WTC11 (cell line): ENCODE measurements around the gene FZD2. TPM values are rescaled to one million over a fixed set of nuclear protein-coding genes. Genes with fewer than 3 reads are reported as not detected.

Experiments
- CBFB ChIP-seq: sonication (generic); formaldehyde crosslinking; IDR thresholded peaks from 2 replicates; pipeline ENCODE4 v1.8.1; 2022; ENCODE audit warnings: mild to moderate bottlenecking, low read depth, missing genetic modification reagents
- CTCF ChIP-seq: fragments of 200-600 bp; IDR thresholded peaks from 2 replicates; pipeline ENCODE4 v1.8.0; 2022; ENCODE audit warnings: antibody characterized with exemption
- ETV6 ChIP-seq: sonication (generic); formaldehyde crosslinking; IDR thresholded peaks from 2 replicates; pipeline ENCODE4 v1.8.1; 2022; ENCODE audit warnings: mild to moderate bottlenecking, missing genetic modification reagents
- FOXJ3 ChIP-seq: sonication (generic); formaldehyde crosslinking; IDR thresholded peaks from 2 replicates; pipeline ENCODE4 v1.9.0; 2021; ENCODE audit warnings: missing genetic modification reagents, mild to moderate bottlenecking, borderline replicate concordance
- FOXK1 ChIP-seq: sonication (generic); formaldehyde crosslinking; IDR thresholded peaks from 2 replicates; pipeline ENCODE4 v1.8.0; 2022; ENCODE audit warnings: mild to moderate bottlenecking, moderate library complexity, missing genetic modification reagents
- FOXP1 ChIP-seq: sonication (generic); formaldehyde crosslinking; IDR thresholded peaks from 2 replicates; pipeline ENCODE4 v1.8.0; 2022; ENCODE audit warnings: missing genetic modification reagents, mild to moderate bottlenecking, moderate library complexity, borderline replicate concordance
- FOXP4 ChIP-seq: sonication (generic); formaldehyde crosslinking; IDR thresholded peaks from 2 replicates; pipeline ENCODE4 v1.8.0; 2022; ENCODE audit warnings: mild to moderate bottlenecking, missing genetic modification reagents
- GRHL2 ChIP-seq: fragments of 250-450 bp; sonication (Bioruptor Pico); IDR thresholded peaks from 2 replicates; pipeline ENCODE4 v1.8.0; 2022; ENCODE audit warnings: mild to moderate bottlenecking, moderate library complexity; ENCODE audit not compliant: insufficient replicate concordance, severe bottlenecking
- HMGXB4 ChIP-seq: sonication (generic); formaldehyde crosslinking; IDR thresholded peaks from 2 replicates; pipeline ENCODE4 v1.8.1; 2023; ENCODE audit warnings: mild to moderate bottlenecking, moderate library complexity, missing genetic modification reagents
- IRF1 ChIP-seq: sonication (generic); formaldehyde crosslinking; IDR thresholded peaks from 2 replicates; pipeline ENCODE4 v1.8.0; 2023; ENCODE audit warnings: missing genetic modification reagents
- IRF2 ChIP-seq: sonication (generic); formaldehyde crosslinking; IDR thresholded peaks from 2 replicates; pipeline ENCODE4 v1.8.0; 2022; ENCODE audit warnings: low read depth, missing genetic modification reagents, borderline replicate concordance
- NFE2L1 ChIP-seq: sonication (generic); formaldehyde crosslinking; IDR thresholded peaks from 2 replicates; pipeline ENCODE4 v1.8.1; 2023; ENCODE audit warnings: missing genetic modification reagents
- PRDM15 ChIP-seq: sonication (generic); formaldehyde crosslinking; IDR thresholded peaks from 2 replicates; pipeline ENCODE4 v1.8.0; 2022; ENCODE audit warnings: missing genetic modification reagents
- RELA ChIP-seq: sonication (generic); formaldehyde crosslinking; IDR thresholded peaks from 2 replicates; pipeline ENCODE4 v1.8.1; 2022; ENCODE audit warnings: missing genetic modification reagents, mild to moderate bottlenecking, borderline replicate concordance
- SMAD3 ChIP-seq: sonication (generic); formaldehyde crosslinking; IDR thresholded peaks from 2 replicates; pipeline ENCODE4 v1.8.0; 2022; ENCODE audit warnings: missing genetic modification reagents, mild to moderate bottlenecking, borderline replicate concordance
- SP1 ChIP-seq: sonication (generic); formaldehyde crosslinking; conservative IDR thresholded peaks from 2 replicates; pipeline ENCODE4 v1.8.1; 2022; ENCODE audit warnings: missing genetic modification reagents
- TEAD4 ChIP-seq: sonication (generic); formaldehyde crosslinking; IDR thresholded peaks from 2 replicates; pipeline ENCODE4 v1.8.0; 2022; ENCODE audit warnings: mild to moderate bottlenecking, missing genetic modification reagents
- ZNF138 ChIP-seq: sonication (generic); formaldehyde crosslinking; conservative IDR thresholded peaks from 2 replicates; pipeline ENCODE4 v1.8.1; 2022; ENCODE audit warnings: mild to moderate bottlenecking, moderate library complexity, missing genetic modification reagents
- ZNF232 ChIP-seq: sonication (generic); formaldehyde crosslinking; IDR thresholded peaks from 2 replicates; pipeline ENCODE4 v1.8.0; 2022; ENCODE audit warnings: mild to moderate bottlenecking, missing genetic modification reagents
- ZNF423 ChIP-seq: fragments of 250-450 bp; sonication (Bioruptor Pico); IDR thresholded peaks from 2 replicates; pipeline ENCODE4 v2.1.2; 2022; ENCODE audit warnings: mild to moderate bottlenecking, moderate library complexity
- total RNA-seq: library from RNA; stranded (reverse); gene quantifications from 3 replicates; pipeline ENCODE4 v1.2.3, GENCODE V29; 2021
- TF ChIP-seq, protein P1 (sequence below): sonication (generic); formaldehyde crosslinking; IDR thresholded peaks from 2 replicates; pipeline ENCODE4 v1.8.1; 2022; ENCODE audit warnings: mild to moderate bottlenecking, missing genetic modification reagents, moderate library complexity, borderline replicate concordance
- TF ChIP-seq, protein P2 (sequence below): sonication (generic); formaldehyde crosslinking; IDR thresholded peaks from 2 replicates; pipeline ENCODE4 v1.8.0; 2023; ENCODE audit warnings: mild to moderate bottlenecking, missing genetic modification reagents
- TF ChIP-seq, protein P3 (sequence below): sonication (generic); formaldehyde crosslinking; IDR thresholded peaks from 2 replicates; pipeline ENCODE4 v1.8.1; 2023; ENCODE audit warnings: mild to moderate bottlenecking, missing genetic modification reagents, moderate library complexity

FZD2 gene
- total RNA-seq, 1 experiment from 2014 or later, result 42.8 TPM

DNA sequence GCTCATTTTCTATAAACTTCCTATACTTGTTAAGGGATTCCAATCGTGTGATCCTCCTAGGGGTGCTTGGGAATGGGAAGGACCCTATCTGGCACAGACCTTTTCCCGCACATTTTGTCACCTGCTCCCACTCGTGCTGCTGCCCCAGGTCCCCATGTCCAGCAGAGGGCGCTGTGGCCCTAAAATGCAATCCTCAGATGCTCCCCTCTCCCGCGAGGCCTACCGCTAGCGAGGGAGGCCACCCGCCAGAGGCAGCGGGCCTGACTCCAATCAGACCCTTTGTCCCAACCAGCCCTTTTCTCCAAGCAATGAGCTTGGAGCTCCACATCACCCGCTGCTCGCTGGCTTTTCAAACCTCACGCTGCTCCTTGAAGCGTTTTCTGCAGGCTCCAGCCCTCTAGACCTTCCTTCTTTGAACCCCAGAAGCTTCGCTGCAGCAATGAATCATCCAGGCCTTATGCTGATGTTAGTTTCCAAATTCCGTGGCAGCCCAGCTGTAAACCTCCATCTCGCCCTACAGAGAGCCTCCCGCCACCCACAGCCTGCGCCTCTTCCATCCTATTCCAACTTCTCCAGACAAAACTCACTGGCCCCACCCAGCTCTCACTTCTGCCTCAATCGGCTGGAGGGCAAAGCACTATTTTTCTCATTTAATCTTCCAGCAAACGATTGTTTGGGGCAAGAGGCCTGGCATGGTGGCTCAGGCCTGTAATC is 23.6 kb upstream of the FZD2 start (continued):
- TF ChIP-seq PRDM15 (CRISPR knock-in tag) (no peak), ETV6 (peak; percentile 89; the same call in 1 of the 2 replicates), ZNF232 (0 out of 2 replicates have a peak, but pooled peaks have one; percentile 20), SMAD3 (no peak), FOXP4 (peak; percentile 11; the same call in 1 of the 2 replicates), GRHL2 (no peak), IRF2 (CRISPR knock-in tag) (no peak), CBFB (CRISPR knock-in tag) (no peak), FOXJ3 (CRISPR knock-in tag) (no peak), NFE2L1 (no peak), ZNF423 (CRISPR knock-in tag) (no peak), HMGXB4 (CRISPR knock-in tag) (no peak), ZNF138 (CRISPR knock-in tag) (no peak), TEAD4 (CRISPR knock-in tag) (no peak), FOXP1 (CRISPR knock-in tag) (peak; percentile 42; the same call in 1 of the 2 replicates), CTCF (peak; percentile 96), IRF1 (CRISPR knock-in tag) (no peak), SP1 (peak; percentile 44), FOXK1 (CRISPR knock-in tag) (no peak), RELA (no peak)
- TF ChIP-seq, protein P1, sequence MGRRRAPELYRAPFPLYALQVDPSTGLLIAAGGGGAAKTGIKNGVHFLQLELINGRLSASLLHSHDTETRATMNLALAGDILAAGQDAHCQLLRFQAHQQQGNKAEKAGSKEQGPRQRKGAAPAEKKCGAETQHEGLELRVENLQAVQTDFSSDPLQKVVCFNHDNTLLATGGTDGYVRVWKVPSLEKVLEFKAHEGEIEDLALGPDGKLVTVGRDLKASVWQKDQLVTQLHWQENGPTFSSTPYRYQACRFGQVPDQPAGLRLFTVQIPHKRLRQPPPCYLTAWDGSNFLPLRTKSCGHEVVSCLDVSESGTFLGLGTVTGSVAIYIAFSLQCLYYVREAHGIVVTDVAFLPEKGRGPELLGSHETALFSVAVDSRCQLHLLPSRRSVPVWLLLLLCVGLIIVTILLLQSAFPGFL (CRISPR knock-in tag), result no peak
- TF ChIP-seq, protein P2, sequence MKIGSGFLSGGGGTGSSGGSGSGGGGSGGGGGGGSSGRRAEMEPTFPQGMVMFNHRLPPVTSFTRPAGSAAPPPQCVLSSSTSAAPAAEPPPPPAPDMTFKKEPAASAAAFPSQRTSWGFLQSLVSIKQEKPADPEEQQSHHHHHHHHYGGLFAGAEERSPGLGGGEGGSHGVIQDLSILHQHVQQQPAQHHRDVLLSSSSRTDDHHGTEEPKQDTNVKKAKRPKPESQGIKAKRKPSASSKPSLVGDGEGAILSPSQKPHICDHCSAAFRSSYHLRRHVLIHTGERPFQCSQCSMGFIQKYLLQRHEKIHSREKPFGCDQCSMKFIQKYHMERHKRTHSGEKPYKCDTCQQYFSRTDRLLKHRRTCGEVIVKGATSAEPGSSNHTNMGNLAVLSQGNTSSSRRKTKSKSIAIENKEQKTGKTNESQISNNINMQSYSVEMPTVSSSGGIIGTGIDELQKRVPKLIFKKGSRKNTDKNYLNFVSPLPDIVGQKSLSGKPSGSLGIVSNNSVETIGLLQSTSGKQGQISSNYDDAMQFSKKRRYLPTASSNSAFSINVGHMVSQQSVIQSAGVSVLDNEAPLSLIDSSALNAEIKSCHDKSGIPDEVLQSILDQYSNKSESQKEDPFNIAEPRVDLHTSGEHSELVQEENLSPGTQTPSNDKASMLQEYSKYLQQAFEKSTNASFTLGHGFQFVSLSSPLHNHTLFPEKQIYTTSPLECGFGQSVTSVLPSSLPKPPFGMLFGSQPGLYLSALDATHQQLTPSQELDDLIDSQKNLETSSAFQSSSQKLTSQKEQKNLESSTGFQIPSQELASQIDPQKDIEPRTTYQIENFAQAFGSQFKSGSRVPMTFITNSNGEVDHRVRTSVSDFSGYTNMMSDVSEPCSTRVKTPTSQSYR (CRISPR knock-in tag), result no peak
- TF ChIP-seq, protein P3, sequence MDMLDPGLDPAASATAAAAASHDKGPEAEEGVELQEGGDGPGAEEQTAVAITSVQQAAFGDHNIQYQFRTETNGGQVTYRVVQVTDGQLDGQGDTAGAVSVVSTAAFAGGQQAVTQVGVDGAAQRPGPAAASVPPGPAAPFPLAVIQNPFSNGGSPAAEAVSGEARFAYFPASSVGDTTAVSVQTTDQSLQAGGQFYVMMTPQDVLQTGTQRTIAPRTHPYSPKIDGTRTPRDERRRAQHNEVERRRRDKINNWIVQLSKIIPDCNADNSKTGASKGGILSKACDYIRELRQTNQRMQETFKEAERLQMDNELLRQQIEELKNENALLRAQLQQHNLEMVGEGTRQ (CRISPR knock-in tag), result no peak
